GM12872 (cell line): ENCODE measurements around the gene POU6F2.

Source experiments
- TF ChIP-seq, protein P1 (sequence below): IDR thresholded peaks from 3 replicates; pipeline ENCODE4 v1.5.1; 2011; ENCODE audit warnings: low read depth, mild to moderate bottlenecking, low read length, moderate library complexity; ENCODE audit not compliant: insufficient read depth

POU6F2 gene

DNA sequence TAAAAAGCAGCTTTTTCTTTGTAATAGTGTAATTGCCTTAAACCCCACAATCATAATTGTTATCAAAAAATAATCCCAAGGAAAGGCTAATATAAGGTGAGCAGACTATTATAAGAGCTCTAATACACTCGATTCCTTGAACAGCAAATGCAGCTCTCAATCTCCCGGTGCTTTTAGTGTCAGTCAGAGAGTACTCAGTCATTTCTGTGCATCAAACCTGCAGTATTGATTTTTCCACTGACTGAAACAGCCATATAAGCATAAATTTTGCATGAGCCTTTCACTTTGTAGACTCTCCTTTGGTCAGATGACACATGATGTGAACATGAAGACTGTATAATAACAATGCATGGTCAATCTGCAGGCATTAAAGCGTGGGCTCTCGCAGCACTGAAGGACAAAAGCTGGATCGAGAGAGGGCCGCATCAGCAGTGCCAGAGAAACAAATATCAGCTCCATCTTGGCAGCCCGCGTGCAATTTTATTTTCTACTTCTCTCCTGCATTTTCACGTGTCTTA lies 272.0 kb downstream of the POU6F2 start:
- TF ChIP-seq, protein P1, sequence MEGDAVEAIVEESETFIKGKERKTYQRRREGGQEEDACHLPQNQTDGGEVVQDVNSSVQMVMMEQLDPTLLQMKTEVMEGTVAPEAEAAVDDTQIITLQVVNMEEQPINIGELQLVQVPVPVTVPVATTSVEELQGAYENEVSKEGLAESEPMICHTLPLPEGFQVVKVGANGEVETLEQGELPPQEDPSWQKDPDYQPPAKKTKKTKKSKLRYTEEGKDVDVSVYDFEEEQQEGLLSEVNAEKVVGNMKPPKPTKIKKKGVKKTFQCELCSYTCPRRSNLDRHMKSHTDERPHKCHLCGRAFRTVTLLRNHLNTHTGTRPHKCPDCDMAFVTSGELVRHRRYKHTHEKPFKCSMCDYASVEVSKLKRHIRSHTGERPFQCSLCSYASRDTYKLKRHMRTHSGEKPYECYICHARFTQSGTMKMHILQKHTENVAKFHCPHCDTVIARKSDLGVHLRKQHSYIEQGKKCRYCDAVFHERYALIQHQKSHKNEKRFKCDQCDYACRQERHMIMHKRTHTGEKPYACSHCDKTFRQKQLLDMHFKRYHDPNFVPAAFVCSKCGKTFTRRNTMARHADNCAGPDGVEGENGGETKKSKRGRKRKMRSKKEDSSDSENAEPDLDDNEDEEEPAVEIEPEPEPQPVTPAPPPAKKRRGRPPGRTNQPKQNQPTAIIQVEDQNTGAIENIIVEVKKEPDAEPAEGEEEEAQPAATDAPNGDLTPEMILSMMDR, result no peak

DNA sequence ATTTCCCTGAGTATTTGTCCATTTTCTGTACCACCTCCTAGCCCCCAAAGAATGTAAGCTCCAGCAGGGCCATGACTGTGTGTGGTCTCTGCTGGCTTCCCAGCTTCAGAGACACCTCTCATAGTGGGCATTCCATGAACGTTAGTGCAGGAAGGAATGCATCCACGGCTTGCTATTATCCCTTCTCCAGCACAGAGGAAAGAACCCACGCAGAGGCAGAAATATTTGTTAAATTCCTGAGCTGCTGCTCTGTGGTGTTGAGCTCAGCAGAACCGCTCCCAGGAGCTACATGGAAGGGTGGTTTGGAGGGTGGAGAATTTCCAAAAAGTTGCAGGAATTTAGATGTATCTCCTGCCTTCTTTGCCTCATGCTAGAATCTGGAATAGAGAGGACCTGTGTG lies 275.2 kb downstream of the POU6F2 start:
- TF ChIP-seq, protein P1, result no peak

DNA sequence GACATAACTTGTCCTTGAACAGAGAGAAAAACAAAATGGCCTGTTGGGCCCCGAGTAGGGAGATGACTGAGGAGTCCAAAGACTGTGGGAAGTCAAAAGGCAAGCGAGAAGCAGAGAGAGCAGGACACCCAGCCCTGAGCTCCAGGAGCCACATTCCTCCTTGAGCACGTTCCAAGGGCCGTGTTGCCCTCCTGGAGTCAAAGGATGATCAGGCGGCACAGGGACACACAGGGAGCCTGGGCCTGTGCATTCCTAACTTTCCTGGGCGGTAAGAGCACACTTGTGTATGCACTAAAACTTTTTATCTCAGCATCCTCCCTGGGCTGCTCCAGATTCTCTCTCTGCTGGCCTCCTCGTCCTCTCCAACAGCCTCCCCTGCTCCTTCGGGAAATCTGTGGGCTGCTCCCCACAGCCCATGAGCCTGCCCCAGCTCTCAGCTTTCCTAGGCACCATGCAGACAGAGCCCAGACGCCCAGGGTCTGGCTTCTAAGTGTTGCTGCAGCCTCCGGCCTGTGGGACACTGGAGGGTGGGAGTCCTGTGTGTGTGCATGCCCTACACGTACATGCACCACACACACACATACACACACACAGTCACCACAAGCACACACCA lies 281.8 kb downstream of the POU6F2 start:
- TF ChIP-seq, protein P1, result no peak

DNA sequence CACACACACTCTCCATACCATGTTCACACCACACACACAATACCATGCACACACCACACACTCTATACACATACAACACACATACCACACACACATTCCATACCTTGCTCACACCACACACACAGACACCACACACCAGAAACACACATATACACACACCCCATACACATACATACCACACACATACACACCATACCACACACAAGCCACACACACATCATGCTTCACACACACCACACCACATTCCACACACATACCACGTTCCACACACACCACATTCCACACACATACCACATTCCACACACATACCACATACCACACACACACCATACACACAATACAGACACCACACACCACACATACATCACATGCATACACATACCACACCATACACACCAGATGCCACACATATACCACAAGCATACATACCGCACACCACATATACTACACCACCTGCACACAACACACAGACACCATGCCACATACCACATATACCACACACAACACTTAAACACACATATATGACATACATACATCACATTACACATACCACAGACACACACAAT lies 282.7 kb downstream of the POU6F2 start:
- TF ChIP-seq, protein P1, result no peak

DNA sequence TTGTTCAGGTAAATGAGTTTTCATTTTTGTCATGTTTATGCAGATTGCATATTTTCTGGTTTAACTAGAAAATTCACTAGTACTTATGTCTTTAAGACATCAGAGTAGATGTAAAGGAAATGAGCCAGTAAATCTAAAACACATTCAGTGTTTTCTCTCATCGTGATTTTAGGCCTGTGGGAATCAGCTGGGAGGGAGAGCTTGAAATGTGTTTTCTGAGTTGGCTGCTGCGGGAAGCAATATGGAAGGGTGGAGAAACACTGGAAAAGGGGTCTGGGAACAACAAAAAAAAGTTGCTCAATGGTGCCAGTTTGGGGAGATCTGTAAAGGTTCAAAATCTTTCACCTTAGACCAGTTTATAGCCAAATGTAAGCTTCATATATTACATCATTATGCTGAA lies 284.1 kb downstream of the POU6F2 start:
- TF ChIP-seq, protein P1, result no peak

DNA sequence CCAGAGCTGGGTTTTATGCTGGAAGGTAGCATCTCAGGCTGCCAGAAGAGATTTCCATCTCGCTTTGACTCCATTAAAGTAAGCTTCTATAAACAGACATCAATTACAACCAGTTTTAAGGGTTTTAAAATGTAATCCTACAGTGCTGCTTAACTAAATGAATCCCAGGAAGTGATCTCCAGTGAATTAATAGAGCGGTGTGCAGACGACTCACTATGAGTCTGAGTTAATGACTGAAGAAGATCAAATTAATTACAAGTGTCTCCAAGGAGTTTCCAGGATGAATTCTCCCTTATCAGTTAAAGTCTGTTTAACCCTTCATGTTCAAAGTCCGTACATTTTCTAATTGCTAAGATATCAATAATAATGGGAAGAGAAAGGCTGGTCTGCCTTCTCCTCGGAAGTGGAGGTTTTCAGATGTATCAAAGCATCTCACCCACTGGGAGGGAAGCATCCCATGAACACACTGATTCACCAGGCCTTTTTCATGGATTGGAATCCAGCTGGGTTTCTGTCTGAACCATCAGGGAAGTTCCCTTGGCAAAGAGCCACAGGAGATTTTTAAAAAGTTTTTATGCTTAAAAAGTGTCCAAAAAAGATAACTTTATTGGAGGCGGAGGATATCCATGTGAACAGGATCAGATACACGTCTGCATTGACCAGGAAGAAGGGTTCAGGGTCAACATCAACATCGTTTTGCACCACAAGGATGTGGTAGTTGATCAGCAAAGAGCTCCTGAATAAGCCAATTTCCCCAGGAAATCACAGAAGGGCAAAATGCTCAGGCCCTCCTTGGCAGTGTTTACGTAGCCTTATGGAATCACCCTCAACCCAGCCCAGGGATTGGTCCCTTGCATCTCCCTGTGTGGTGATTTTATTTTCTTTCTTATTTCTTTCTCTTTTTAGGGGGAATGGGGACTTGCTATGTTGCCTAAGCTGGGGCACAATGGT lies 288.2 kb downstream of the POU6F2 start:
- TF ChIP-seq, protein P1, result no peak

DNA sequence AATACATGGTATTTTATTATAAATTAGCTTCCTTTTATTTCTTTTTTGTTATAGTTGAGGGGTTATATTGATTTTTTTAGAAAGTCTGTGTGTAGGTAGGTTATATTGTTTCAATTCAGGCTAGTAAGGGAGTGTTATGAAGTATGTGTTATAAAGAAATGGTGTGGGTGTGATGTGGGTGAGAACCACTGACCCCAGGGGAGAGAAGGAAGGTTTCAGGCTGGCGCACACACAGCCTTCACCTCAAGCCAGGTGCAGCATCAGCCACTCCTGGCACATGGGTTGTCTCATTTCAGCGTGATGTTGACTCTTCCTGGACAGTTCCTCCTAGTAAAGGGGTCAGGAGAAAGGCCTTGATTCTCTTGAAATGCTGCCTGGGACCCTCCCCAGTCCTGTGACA lies 291.3 kb downstream of the POU6F2 start:
- TF ChIP-seq, protein P1, result no peak
